ENCODE measurements around the gene LOXHD1.

Gene LOXHD1

DNA sequence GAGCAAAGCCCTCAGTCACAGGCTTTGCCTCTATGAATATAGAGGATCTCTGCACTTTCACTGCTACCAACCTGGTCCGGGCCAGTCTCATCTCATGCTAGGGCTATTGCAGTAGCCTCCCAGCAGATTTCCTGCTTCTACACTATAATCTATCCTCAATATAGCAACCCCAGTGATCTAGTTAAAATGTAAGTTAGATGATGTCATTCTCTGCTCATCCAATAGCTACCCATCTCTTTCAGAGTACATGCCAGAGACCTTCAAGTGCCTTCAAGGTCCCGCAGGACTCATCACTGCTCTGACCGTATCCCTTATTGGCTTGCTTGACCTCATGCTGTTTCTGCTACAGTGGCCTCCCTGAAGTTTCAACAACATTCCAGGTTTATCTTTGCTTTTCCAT lies 186.3 kb downstream of the LOXHD1 start:
- no peak for DNase-seq

DNA sequence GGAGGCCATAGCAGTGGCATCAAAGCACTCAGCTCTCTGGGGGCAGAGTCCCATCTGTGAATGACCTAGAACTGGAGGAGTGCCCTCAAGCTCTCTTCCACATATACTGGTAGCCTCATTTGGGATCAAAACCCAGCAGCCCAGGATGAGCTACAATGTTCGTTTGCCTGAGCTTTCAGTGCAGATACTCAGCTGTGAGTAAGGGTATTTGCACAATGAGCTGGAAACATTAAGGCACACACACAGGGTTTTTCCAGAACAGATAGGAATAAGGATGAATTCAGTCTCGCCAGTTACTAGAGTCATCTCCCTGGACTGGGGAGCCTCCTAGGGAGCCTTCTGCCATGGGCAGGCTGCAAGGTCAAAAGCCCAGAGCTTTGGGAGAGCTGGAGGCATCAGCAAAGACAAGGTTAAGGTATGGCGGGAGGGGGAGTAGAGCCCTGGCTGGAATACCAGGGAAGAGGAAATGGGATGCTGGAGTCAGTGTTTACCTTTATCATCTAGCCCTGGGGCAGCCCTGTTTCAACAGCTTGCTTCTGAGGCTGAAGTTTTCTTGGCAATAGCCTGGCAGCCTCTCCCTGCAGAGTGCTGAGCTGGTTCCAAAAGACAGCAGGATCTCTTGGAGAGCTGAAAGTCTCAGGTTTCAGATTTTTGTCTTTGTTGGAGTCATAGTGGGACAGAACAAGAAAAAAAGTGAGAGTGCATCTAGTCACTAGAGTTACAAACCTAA lies 187.7 kb downstream of the LOXHD1 start:
- DNase-seq = peak; percentile 85

DNA sequence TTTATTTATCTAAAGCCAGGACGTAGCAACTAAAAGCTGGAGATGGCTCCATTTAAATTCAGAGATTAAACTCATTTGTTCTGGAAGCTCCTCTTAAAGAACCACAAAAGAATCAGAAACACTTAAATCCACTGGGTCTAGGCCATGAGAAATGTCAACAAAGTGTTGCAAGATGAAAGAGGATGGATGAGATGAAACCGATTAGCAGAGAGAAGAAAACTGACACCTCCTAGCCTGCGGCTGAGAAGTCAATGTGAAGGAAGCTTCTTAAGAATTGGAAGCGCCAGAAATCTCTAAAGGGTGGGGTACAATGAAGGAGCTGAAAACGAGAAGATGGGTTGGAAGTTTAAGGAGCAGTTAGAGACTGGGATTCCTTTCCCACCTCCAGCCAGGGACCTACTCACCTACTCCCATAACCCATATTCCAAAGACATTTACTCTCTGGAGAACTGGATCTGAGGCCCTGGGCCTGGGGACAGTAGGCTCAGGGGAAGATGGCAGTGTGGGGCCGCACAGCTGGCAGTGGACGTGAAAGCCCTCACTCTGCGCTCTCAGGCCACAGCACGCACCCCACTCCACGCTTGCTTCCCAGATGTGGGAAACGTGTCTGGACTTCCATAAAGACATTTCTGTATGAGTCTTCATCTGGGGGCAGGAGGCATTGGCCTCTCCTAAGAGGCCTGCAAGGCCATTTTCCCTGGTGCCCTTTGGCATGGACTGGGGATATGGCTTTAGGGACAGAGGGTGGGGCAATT lies 188.4 kb downstream of the LOXHD1 start:
- DNase-seq = peak; percentile 63

DNA sequence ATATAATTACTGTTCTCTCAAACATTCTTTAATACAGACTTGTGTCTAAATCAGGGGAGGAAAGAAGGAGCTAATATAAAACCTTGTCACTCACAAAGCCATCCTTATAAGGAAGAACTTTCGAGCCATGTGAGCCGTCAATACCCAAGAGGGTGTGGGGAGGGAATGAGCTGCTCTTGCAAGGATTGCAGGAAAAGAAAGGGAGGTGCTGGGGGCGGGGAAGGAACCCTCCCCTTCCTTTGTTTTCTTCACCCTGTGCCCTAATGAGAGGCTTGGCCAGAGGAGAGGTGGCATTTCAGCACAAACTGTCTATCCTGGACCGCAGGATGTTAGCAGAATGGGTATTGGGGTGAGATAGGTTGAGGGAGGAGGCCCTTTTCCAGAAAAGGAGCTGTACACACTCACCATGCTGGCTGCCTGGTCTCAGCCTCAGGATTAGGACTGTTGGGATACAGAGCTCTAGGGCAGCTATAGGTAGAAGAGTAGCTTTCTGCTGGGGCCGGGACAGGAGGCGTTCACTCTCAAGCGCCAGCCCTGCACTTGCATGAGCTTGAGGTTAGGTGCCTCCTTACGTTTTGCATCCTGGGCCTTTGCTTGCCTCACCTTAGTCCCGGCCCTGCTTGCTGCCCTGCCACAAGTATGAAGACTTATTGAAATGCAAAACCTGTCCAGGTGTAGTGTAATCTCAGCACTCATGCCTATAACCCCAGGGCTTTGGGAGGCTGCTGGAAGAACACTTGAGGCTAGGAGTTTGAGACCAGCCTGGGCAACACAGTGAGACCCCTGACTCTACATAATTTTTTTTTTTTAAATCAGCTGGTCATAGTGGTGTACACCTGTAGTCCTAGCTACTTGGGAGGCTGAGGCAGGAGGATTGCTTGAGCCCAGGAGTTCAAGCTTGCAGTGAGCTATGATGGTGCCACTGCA lies 190.5 kb downstream of the LOXHD1 start:
- DNase-seq = no peak

DNA sequence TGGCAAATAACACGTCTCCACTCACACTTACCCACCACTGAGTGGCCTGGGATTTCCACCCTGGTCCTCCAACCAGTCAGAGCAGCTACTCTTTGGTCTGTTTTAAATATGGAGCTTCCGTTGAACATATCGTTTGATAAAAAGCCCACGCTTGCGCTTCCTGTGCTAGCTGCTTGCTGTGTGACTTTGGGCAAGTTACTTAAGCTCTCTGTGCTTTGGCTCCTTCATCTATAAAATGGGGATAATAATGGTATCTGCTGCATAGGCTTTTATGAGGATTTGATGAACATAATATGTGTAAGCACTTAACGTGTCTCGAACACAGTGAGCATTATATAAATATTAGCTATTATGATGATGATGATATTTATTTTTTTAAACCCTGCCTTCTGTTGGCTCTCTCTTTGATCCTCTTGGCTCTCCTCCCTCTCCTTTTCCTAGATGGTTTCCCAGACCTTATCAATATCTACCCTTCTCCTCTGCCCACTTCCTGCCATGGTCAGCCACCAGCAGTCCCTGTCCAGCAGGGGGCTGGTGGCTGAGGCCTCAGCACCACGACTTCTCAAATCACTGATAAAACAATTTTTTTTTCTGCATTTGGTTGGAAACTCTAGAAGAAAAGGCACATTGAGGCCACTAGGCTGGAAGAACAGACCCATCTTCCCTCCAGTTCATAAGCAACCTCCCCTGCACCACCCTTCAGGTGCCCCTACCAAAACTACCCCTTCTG lies 191.9 kb downstream of the LOXHD1 start:
- DNase-seq = no peak

DNA sequence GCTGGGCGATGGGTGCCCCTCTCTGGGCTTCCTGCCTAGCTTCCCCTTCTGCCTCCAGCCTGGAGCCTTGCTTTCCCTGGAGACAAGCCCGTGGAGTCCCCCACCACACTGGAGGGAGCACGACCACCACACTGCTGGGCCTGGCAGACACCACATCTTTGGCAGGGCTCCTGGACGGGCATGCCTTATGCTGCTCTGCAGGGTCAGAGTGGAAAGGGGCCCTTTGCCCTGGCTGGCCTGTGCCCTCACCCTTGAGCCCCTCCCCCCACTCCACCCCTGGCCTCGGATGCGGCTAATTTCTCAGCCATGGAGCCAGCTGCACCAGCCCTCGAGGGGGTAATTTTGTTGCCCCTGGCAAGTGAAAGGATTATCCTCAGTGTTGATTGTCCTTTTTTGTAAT lies 194.5 kb downstream of the LOXHD1 start:
- no peak for DNase-seq

DNA sequence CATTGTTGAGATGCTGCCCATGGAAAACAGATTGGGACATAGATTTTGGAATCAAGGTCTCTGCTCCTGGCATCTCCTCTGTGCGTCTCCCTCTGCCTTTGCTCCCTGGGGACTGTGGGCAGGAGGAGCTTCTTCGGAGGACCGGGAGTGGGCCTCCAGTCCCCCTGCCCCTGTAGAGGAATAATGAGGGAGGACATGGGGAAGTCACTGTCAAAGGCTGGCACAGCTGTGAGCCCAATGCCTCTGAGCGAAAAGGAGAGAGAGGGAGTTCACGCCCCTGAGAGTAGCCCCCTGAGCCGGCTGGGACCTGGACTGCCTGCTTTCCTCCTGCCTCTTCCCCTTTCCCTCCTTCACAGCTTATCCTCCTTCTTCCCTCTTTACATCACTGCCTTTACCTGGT lies 195.0 kb downstream of the LOXHD1 start:
- no peak for DNase-seq

DNA sequence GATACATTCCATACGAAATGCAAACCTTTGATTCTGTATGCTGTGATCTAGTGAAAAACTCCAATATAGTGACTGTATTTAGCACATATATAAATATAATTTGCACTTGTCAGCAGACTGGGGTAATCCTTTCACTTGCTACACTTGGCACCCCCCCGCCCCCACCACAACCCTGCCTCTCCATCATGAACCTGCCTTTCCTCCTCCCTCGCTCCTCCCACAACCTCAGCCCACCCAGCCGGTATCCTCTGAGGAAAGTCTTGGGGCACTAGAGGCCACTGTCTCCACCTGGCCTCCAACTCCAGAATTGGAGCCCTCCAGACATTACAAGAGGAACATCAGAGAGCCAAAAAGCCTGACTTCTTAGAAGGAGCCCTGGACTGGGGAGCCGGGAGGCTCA lies 196.3 kb downstream of the LOXHD1 start:
- no peak for DNase-seq

DNA sequence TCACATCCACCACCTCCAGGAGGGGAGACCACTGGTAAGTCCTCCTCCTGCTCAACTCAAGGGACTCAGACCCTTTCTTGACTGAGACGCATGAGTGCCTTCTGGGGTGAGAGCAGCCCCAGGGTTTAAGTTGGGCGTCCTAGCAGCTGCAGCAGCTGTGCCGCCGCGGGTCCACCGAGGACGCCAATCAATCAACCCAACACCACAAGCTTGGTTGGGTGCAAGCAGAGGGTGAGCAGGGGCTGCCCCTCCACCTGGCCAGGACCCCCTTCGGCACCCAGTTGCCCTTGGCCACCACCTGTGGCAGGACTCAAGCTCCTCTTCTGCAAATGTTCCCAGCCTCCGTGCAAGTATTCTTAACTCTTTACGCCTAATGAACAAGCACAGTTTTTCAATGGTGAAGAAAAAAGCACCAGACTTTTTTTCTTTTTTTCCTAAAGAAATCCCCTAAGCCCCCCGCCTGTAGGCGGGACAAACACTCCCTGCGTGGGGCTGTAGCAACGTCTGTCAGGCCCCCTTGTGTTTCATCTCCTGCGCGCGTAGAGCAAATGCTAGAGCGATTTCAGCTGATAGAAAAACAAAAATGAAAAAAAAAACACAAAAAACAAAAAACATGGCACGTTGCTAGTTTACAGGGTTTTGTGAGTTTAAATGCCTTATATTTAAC lies 197.1 kb downstream of the LOXHD1 start:
- DNase-seq = no peak

DNA sequence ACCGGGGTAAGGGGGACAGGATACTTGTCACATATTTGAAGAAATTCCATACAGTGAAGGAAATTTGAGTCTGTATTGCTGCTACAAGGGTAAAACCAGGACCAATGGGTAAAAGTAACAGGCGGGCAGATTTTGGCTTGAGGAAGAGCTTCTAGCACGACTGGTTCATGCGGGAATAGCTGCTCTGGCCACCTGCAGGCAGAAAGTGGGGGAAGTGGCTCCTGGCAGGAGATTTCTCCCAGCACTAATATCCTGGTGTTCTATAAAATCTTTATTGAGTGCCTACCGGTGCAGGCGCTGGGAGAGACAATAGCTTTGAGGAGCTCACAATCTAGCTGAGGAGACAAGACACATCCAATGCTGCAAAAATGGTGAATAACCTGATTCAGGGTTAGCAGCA lies 198.5 kb downstream of the LOXHD1 start:
- no peak for DNase-seq

DNA sequence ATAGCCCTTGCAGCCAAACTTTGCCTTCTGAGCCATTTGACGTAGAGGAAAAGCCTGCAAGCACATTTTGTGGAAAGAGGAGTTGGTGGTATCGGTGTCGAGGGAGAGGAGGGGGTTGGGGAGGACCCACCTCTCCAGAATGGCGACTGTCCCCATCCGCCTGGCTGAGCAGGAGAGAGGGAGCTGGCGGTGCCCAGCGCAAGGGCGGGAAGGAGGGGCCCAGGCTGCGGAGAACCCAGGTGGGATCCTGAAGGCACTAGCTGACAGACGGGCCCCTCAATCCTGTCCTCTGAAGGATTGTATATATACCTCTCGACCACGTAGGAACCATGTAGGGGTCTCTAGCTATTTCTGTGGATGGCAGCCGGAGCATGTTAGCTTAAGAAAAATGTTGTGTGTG lies 200.3 kb downstream of the LOXHD1 start:
- no peak for DNase-seq

DNA sequence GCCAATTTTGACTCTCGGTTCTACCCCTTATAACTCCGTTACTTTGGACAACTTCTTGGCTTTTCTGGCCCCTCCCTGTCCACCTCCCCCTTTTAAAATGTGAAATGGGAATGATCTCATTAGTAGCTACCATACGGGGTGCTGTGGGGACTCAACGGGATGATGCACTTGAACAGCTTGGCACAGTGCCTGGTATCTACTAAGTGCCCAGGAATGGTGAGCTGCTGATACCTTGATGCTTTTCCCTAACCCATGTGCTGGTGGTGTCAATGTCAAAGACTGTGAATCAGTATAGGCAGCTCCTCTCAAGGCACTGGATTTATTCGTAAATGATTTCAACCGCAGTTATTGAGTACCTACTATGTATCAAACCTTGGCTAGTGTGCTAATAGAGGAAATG lies 204.2 kb downstream of the LOXHD1 start:
- peak; percentile 37 for DNase-seq

DNA sequence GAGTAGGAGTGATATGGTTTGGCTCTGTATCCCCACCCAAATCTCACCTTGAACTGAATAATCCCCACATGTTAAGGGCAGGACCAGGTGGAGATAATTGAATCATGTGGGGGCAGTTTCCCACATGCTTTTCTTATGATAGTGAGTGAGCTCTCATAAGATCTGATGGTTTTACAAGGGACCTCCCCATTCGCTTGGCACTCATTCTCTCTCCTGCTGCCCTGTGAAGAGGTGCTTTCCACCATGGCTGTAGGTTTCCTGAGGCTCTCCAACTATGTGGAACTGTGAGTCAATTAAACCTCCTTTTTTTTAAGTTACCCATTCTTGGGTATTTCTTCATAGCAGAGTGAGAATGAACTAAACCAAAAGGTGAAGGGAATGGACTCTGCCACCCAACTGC lies 207.5 kb downstream of the LOXHD1 start:
- no peak for DNase-seq

DNA sequence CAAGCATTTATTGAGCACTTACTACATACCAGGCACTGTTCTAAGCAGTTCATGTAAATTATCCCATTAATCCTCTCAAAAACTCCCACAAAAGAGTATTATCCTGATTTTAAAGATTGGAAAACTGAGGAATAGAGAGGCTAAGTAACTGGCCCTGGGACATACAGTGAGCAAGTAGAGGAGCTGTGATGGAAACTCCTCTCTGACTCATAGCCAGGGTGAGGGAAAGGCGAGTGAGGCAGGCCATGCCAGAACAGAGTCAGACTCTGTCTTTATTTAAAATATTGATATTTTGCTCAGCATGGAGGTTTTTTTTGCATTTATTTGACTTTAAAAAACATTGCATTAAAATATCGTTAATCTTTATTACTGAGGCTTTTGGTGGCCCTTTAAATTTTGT lies 208.0 kb downstream of the LOXHD1 start:
- no peak for DNase-seq

DNA sequence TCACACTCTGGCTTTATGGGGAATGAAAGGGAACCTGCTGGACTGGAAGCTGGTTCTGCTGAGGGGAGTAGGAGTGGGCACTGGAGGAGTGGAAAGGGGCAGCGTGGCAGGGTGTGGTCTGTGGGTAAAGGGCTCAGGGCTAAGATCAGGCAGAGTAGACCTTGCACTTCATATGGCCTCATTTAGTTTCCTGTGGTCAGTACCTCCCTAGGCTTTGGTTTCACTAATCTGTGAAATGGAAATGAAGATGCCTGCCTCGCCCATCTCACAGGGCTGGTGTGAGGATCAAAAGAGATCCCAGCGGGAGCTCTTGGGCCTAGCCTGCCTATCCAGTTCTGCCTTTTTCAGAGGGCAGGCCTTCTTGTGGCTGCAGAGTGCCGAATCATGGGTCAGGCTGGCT lies 208.7 kb downstream of the LOXHD1 start:
- no peak for DNase-seq

DNA sequence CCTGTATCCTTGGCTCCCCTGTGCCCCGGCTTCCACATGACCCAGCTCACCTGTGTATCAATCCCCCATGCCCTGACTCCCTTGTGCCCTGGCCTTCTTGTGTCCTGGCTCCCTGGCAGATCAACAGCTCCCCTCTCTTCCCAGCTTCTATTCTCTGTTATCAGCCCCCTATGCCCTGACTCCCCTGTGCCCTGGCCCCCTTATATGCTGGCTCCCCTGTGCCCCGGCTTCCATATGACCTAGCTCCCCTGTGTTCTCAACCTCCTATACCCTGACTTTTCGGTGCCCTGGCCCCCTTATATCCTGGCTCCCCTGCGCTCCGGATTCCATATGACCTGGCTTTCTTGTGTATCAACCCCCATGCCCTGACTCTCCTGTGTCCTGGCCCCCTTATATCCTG lies 209.2 kb downstream of the LOXHD1 start:
- no peak for DNase-seq

DNA sequence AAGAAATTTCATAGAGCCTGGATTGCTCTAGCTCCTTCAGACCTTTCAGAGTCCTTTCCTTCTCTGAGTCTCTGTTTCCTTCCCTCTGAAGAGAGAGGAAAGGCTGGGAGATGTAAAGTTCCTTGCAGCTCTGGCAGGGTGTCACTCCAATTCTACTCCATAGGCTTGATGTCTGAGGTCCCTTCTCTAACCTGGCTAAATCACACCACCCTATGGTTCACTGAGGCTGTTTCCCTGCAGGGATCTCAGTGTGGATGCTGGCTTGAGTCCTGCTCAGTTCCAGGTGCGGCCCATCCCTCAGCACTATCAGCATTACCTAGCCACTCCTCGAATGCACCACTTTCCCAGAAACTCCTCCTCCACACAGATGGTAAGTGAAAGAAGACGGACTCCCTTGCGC lies 209.7 kb downstream of the LOXHD1 start:
- DNase-seq = no peak

DNA sequence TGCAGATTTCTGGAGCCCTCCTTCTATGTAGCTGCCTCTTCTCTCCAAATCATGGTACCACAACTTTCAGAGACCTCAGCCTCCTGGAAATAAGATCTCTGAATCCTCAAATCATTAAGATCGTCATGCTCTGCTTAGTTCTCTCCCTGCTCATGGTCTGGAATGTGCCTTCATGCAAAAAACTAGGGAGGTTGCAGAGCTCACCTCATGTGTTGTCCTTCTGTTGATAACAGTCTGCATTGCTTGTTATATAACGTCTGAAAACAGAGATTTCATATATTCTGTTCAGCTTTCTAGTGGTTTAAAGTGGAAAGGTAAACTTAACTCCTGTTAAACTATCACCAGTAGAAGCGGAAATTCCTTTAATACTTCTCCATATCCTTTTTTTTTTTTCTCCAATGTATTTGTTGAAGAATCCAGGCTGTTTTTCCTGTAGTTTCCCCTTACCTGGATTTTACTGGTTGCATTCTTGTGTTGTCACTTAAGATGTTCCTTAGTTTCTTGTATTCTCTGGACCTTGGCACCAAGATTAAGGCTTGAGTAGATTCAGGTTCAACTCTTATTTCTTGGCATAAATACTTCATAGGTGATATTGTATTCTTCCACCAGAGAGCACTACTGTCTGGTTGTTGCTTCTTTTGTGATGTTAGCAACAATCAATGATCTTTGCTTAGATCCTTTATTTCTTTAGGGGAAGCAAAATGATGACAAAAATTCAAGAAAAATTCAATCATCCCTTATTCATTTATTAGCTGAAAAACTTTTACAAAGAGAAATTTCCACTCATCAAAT lies 211.3 kb downstream of the LOXHD1 start:
- no peak for DNase-seq

DNA sequence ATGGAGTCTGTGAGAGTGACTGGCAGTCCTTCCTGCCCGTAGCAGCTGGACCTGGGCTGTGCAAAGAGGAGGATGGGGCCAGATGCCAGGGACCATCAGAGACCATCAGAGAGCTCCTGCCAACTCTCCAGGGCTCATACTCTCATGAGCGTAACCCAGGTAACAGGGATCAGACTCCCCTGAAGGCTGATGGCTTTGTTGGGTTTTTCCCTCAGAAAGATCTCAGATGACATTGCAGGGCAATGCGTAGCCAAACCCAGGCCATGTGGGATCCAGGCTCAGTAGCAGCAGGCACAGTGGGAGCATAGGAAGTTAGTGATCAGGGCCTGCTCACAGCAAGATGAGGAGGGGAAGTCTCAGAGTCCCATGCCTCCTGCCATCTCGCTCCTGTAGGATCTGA lies 218.0 kb downstream of the LOXHD1 start:
- no peak for DNase-seq

DNA sequence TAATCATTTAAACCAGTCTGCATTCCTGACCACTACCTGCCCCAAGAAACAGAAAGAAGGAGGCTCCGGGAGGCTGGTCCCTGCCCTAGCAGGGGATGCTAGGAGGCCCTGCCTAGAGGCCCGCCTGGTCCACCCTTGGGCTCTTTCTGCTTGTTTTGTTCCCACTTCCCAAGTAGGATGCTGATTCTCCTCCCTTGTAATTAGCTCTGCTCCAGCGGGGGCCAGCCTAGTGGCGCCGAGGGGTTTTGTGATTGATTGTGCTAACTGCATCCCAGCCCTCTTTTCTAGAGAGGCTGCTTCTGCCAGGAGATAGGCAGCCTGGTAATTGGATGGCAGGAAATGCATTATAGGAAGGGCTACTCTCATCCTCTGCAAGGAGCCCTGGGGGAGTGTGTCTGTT lies 220.0 kb downstream of the LOXHD1 start:
- DNase-seq = no peak

DNA sequence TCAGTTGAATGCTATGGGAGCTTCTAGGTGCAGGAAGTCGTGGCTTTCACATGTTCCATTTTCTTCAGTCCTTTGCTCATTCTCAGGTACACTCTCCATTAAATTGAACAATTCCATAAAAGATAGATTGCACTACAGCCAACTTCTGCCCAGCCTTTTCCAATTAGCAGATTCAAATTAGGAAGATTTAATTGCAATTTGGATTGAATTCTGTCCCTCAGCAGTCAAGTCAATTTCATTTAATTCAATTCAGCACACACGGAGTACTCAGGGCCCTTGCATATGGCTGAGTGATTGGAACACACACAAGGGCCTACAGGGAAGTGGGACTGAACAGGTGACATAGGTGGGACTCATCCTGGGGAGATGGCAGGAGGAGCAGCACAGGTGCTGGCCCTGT lies 220.4 kb downstream of the LOXHD1 start:
- DNase-seq = no peak

DNA sequence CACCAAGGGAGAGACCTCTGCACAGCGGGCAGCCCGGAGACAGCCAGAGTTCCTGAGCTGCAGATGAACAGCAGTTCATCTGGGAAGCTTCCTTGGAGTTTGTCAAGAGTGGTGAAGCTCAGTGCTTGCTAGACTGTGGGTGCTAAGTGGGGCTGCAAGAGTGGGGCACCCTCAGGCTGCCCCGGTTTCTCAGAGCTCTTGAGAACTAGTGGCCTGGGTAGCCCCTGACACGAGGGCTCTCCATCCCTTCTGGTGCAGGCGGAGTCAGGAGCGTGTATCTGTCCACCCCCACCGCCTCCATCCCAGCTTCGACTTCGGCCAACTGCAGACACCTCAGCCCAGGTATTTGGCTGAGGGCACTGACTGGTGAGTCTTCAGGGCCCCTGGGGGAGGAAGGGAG lies 222.0 kb downstream of the LOXHD1 start:
- DNase-seq = no peak
